Ascending aorta (tissue), 2 donors: ENCODE data around the gene UCK1. TPM values are rescaled to one million over a fixed set of nuclear protein-coding genes. Genes with fewer than 3 reads are reported as not detected.

ENCODE experiments used
- DNase-seq, 2 donors: peaks; one replicate each; pipeline ENCODE4 v3.0.0-alpha.2; 2019; ENCODE audit warnings: low spot score in 2 of 2
- H3K27ac ChIP-seq, 2 donors: fragments of 200-600 bp; sonication (generic); one replicate each; pipeline ENCODE4 v1.5.1; 2016 to 2017; ENCODE audit warnings: mild to moderate bottlenecking in 1 of 2
- H3K27me3 ChIP-seq: fragments of 200-600 bp; sonication (generic); one replicate; pipeline ENCODE4 v1.5.1; 2017
- H3K36me3 ChIP-seq, 2 donors: fragments of 200-600 bp; sonication (generic); one replicate each; pipeline ENCODE4 v1.5.1; 2016
- H3K4me1 ChIP-seq, 2 donors: fragments of 200-600 bp; sonication (generic); one replicate each; pipeline ENCODE4 v1.5.1; 2016 to 2017; ENCODE audit warnings: mild to moderate bottlenecking in 1 of 2
- H3K4me3 ChIP-seq, 2 donors: fragments of 200-600 bp; sonication (generic); one replicate each; pipeline ENCODE4 v1.5.1; 2016 to 2017; ENCODE audit warnings: mild to moderate bottlenecking in 1 of 2
- H3K9me3 ChIP-seq, 2 donors: fragments of 200-600 bp; sonication (generic); one replicate each; pipeline ENCODE4 v1.5.1; 2016
- intact Hi-C: fragments of 100-400 bp; cut with DNase I; formaldehyde crosslinking; loops from one replicate; pipeline ENCODE4 v1.15.1; 2023
- total RNA-seq: library from RNA; depleted of rRNA; stranded (reverse); fragments of >200 nt; gene quantifications from one replicate; pipeline ENCODE4 v1.1.0, GENCODE V29; 2016
- TF ChIP-seq, protein P1 (sequence below), 3 experiments: fragments of 200-600 bp in 2 of 3; fragments of 450-650 bp in 1 of 3; sonication (generic) in 2 of 3; IDR thresholded peaks; one replicate each; pipeline ENCODE4 v1.5.1; 2016 to 2019; ENCODE audit warnings: antibody characterized with exemption in 3 of 3, mild to moderate bottlenecking in 1 of 3, moderate library complexity in 1 of 3

UCK1 gene
- total RNA-seq, 1 donor from 2014 or later: 39.8 TPM

DNA sequence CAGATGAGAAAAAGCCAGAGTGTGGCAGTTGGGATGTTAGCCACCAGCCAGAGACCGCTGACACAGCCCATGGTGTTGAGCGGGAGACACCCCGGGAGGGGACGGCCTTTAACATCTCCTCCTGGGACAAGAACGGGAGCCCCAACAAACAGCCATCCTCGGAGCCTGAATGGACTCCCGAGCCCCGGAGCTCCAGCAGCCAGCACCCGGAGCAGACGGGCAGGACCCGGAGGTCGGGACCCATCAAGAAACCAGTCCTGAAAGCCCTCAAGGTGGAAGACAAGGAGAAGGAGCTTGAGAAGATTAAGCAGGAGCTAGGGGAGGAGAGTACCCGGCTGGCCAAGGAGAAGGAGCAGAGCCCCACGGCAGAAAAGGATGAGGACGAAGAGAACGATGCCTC, 56.4 kb downstream of the UCK1 start:
- Histone ChIP-seq H3K27me3 (no peaks in the 10 kb centered on the region), H3K27ac (no peak overlapping the region), H3K9me3 (no peaks in the 10 kb centered on the region), H3K4me3 (no peak overlapping the region), H3K36me3 (peaks cover 95 to 100% of the 10 kb centered on the region in 2 donors), H3K4me1 (no peaks in the 10 kb centered on the region)
- peak in 1 of 2 donors; percentile 50 for DNase-seq
- TF ChIP-seq, protein P1, sequence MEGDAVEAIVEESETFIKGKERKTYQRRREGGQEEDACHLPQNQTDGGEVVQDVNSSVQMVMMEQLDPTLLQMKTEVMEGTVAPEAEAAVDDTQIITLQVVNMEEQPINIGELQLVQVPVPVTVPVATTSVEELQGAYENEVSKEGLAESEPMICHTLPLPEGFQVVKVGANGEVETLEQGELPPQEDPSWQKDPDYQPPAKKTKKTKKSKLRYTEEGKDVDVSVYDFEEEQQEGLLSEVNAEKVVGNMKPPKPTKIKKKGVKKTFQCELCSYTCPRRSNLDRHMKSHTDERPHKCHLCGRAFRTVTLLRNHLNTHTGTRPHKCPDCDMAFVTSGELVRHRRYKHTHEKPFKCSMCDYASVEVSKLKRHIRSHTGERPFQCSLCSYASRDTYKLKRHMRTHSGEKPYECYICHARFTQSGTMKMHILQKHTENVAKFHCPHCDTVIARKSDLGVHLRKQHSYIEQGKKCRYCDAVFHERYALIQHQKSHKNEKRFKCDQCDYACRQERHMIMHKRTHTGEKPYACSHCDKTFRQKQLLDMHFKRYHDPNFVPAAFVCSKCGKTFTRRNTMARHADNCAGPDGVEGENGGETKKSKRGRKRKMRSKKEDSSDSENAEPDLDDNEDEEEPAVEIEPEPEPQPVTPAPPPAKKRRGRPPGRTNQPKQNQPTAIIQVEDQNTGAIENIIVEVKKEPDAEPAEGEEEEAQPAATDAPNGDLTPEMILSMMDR (IDR thresholded peaks at IDR 0.05): no peak
- intact Hi-C loops: loop anchor here (5.0 kb wide), 1 partner anchor 122 kb away; no protein-coding TSS in a partner anchor

- Histone ChIP-seq H3K4me1 (no peaks in the 10 kb centered on the region), H3K27me3 (no peaks in the 10 kb centered on the region), H3K4me3 (no peak overlapping the region), H3K36me3 (peaks cover 94 to 100% of the 10 kb centered on the region in 2 donors), H3K9me3 (no peaks in the 10 kb centered on the region), H3K27ac (no peak overlapping the region)
- TF ChIP-seq, protein P1 (IDR thresholded peaks at IDR 0.05): no peak
- DNase-seq: peak in 1 of 2 donors; percentile 41
- intact Hi-C loops: no loop called here
Measured at GRCh38 chr9:131473891-131474290, 57.2 kb downstream of the UCK1 start.

Other genes with a start within 250 kb of the UCK1 start
- 15.8 TPM for gene PLPP7, start 241.5 kb downstream of the UCK1 start, total RNA-seq
- gene PRRC2B, start 137.2 kb downstream of the UCK1 start, total RNA-seq: 199 TPM
- gene POMT1, start 28.3 kb downstream of the UCK1 start, total RNA-seq: 128 TPM
- gene PRRT1B, start 14.3 kb upstream of the UCK1 start, total RNA-seq: not detected
- gene RAPGEF1, start 208.8 kb upstream of the UCK1 start, total RNA-seq: 95.5 TPM